Right renal cortex interstitium (tissue), 3 donors: ENCODE measurements around the gene VLDLR. TPM values are rescaled to one million over a fixed set of nuclear protein-coding genes. Genes with fewer than 3 reads are reported as not detected.

Experiments used
- DNase-seq, 3 donors: peaks; one replicate each; pipeline ENCODE4 v3.0.0-alpha.2; 2013; ENCODE audit warnings: low read depth in 3 of 3, low spot score in 2 of 3
- polyA plus RNA-seq, 3 donors: library from polyadenylated mRNA; unstranded; fragments of 120-200 nt; gene quantifications; one replicate each; pipeline ENCODE4 v1.2.1, GENCODE V29; 2013; ENCODE audit not compliant: insufficient read length in 3 of 3

Gene VLDLR
- polyA plus RNA-seq, 3 donors: 27.0 to 41.0 (median 34.7) TPM

DNA sequence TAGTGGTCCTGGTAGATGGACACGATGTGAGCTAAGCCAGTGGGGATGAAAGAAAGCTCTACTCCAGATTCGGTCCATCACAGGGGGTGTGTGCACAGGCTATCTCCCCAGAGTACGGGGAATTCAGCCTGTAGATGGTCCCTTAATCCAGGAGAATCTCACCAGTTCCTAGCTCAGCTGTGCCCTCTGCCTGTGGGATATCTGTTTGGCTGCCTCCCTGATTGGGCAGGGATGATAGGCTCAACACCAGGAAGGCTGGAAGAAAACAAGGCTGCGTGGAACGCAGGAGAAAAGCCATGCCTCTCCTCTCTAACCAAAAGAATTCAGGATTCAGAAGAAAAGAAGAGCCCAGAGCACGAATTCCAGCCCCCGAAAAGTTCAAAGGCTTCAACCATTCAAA is 40.9 kb downstream of the VLDLR start:
- no peak for DNase-seq

DNA sequence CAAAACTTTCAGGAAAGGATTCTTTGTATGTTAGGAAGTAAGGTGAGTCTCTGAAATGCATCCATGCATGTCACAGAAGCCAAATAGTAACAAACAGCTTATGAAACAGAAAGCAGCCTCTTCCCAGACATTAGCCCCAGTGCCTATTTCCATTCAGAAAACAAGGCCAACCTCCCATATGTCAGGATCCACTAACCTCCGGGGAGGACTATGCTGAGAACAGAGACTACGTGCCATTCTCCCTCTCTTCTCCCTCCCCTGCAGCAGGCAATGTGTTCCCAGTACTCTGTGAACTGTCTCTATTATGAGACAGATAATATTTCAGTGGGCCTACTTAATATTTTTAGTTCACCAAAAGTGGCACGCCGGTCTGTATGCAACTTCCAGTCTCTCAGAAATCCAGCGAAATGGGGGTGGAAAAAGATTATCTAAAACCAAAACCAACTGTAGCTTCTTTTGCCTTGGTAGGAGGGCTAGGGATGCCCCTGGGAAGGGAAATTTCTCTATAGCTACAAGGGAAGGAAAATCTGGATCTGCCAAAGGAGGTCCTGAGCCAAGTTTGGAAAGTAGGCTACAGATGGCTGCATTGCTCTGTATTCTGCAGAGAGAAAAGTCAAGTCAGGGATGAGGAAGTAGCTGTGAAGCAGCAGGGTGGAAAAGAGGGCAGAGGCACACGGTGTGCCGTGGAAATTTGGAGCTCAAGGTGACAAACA is 42.0 kb downstream of the VLDLR start:
- DNase-seq: no peak

DNA sequence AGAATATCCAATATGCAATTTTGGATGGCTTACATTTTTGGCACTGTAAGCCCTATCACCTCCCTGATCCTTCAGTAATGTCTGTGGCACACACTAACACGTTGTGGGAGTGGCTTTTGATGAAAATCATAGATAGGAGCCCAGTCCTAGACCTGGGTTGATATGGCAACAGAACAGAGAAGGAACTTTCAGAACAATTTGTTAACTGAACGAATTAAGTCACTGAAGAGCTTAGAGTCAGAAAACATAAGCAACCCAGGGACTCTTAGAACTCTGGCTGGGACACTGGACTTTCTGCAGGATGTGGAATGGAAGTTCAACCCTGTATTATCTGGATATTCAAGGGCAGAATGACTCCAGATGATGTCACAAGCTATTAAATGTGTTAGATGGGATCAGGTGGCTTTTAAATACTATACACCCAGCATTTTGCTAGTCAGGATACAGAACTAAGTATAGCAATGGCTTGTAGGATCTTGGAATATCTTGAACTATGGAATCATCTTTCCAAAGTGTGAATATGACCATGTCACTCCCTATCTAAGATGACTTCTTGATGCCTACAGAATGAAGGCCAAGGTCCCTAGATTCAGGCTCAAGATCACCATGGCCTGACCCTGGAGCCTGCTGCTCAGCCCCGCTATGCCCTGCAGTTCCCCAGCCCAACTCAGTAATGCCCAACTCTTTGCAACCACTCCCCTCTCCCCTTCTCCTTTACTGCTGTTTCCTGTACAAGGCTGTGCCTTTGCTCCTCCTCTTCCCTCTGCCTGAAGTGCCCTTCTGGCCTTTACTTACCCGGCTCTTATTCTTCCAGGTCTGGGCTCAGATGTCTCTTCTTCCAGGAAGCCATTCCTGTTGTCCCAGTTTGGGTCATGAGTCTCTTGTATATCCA is 42.8 kb downstream of the VLDLR start:
- no peak for DNase-seq

DNA sequence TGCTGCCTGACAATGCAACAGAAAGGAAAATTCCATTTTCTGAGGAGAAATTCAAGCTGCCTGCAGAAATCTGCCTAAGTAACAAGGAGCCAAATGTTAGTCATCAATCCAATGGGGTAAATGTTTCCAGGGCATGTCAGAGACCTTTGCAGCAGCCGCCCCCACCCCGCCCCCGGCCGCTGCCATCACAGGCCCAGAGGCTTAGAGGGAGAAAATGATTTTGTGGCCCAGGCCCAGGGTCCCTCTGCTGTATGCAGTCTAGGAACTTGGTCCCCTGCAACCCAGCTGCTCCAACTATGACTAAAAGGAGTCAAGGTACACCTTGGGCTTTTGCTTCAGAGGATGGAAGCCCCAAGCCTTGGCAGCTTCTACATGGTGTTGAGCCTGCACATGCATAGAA is 45.0 kb downstream of the VLDLR start:
- no peak for DNase-seq

GRCh38 chr9:2673161-2673560 is 51.6 kb downstream of the VLDLR start:
- DNase-seq: no peak

DNA sequence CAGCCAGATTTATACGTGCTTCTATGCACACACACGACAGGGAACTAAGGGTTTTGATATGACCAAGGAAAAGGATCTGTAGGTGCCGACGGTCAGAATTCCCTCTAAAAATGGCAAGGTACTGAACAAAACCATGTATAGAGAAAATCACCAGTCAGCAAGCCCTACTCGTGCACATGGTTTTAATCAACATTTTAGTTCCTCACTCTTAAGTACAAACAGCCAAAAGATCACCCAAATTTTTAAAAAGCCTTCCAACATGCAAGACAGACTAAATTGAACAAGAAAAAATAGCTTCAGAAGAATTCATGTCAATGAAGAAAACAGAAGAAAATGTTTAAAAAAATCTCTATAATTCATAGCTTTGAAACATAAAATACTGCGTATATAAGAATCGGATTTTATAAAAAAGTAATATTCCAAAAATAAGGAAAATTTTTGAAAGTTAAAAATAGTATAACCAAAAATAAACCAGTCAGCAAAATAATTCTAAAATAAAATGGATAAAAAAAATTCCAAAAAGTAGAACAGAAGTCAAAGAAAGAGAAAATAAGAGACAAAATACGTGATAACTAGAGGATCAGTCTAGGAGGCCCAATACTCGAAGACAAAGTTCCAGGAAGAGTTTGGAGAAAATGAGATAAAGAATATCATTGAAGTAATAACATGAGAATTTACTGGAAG is 52.7 kb downstream of the VLDLR start:
- DNase-seq: no peak

DNA sequence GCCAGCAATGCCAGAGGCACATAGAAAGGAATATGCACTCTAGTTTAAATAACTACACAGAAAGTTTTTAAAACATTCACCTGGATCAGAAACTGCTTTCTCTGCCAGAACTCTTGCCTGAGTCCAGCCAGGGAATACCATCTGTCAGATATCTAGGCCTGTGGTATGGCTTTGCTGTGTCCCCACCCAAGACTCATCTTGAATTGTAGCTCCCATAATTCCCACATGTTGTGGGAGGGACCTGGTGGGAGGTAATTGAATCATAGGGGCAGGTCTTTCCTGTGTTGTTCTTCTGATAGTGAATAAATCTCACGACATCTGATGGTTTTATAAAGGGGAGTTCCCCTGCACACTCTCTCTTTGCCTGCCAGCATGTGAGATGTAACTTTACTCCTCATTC is 54.2 kb downstream of the VLDLR start:
- DNase-seq: no peak

- no peak for DNase-seq
Measured at GRCh38 chr9:2676466-2676865, 54.9 kb downstream of the VLDLR start.

- no peak for DNase-seq
Measured at GRCh38 chr9:2677915-2678889, 56.6 kb downstream of the VLDLR start.

DNA sequence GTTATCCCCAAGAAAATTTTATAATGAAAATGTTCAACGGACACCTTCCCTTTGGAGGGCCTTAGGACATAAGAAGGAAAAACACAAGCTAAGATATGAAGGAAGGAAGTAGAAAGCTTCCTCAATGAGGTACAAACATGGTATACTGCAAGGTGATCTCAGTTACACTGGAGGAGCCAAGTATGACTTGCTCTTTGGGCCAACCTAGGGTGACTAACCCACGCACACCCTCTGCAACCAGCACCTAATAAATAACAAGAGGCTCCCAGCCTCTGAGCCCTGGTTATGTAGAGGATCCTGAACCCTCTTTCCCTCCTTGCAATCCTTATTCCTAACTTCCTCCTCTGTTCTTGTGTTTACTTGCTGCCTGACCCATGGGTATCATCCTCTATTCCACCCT is 57.4 kb downstream of the VLDLR start:
- no peak for DNase-seq

DNA sequence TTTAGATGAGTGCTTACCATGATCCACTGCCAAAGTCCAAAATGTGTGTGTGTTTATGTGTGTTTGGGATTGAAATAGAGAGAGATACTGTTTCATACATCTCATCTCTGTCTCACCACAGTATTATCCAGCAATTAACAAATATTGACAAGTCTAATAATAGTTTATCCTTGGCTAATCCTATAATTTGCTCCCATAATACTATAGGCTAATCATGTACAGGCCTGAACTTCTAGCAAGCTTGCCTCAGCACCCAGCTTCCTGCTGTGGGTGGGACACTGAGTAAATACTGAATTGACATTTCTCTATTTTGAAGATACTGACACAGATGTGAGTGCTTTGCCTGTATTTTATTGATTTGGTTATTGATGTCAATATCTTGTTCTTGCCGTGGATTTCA is 60.4 kb downstream of the VLDLR start:
- DNase-seq: no peak

GRCh38 chr9:2686911-2687310 is 65.3 kb downstream of the VLDLR start:
- no peak for DNase-seq

GRCh38 chr9:2688636-2689035 is 67.0 kb downstream of the VLDLR start:
- no peak for DNase-seq

DNA sequence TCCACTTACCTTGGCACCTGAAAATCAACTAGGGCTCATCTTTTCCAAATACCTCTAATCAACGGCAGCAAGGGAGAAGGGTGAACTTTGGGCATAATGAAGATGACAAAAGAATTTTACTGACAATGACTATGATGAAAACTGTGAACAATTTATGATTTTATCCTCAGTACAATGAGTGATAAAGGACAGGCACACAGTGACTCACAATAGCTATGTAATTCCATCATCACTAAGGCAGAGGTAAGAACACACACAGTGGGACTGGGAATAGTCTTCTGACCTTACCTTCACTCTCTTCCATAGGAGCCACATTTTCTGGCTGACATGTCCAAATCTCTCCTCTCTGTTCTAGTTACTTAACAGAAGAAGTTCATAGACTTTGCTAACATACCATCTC is 69.6 kb downstream of the VLDLR start:
- no peak for DNase-seq

GRCh38 chr9:2691626-2692025 is 70.0 kb downstream of the VLDLR start:
- DNase-seq: no peak

GRCh38 chr9:2693056-2693455 is 71.5 kb downstream of the VLDLR start:
- DNase-seq: no peak

DNA sequence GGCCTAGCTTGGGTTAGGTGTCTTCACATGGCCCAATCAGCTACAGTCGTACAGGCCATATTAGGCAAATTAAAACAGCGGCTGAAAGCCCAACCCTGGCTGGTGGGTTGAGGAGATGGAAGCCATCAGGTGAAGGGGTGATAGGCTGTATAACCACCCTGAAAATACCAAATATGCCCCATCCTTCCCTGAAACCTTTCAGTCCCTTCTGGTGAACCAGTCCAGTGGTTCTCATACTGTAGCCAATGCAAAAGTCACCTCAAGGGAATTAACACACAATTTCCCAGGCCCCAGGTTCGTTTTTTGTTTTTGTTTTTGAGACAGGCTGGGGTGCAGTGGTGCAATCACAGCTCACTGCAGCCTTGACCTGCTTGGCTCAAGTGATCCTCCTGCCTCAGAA is 75.9 kb downstream of the VLDLR start:
- no peak for DNase-seq

- DNase-seq: no peak
Measured at GRCh38 chr9:2700398-2700797, 78.8 kb downstream of the VLDLR start.

DNA sequence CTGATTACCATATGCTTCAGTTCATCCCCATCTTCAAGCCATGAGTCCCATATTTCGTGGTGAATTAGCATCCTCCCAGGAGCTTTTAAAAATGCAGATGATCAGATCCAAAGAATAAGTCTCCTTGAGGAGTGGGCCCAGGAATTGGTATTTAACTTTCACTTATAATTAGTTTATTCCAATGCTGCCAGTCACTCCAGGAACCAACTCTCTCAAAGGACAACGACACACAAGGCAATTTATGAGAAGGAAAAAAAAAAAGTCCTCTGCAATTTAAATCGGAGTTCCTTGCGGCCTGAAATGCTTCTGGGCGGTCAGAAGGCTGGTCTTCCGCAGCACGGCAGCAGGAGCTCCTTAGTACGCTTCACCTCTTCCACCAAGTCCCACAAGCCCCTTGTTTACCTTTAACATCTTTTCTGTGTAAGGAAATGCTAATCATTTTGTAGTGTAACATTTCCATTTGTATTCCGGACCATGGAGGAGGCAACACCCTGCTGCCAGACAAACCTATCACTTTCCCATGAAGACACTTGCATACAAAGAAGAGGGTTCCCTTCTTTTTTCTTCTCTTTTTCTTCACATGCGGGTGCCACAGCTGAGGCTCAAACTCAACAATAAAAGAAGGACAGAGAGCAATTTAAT is 79.4 kb downstream of the VLDLR start:
- DNase-seq: no peak

DNA sequence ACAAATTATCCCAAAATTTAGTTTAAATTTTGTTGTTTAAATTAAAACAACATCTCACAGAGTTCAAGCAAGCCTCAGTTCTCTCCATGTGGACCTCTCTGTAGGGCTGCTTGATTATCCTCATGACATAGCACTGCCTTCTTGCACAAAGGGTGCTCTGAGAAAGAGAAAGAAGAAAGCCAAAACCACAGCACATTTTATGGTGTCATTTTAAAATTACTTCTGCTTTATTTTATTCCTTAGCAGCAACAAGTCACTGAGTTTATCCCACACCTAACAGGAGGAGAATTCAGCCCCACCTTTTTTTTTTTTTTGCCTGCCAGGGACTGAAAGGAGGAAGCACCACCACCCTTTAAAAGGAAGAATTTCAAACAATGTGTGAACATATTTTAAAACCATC is 82.9 kb downstream of the VLDLR start:
- DNase-seq: no peak
